IPS DF 6.9 (cell line): ENCODE measurements around the gene CRB2.

Experiments
- DNase-seq: peaks from one replicate; pipeline ENCODE4 v3.0.0-alpha.2; 2013; ENCODE audit warnings: low read depth, low spot score
- H3K27ac ChIP-seq: one replicate; pipeline ENCODE4 v1.5.1; 2013; ENCODE audit warnings: low read length, control low read depth
- H3K27me3 ChIP-seq: 2 replicates; pipeline ENCODE4 v1.6.1; 2013; ENCODE audit warnings: mild to moderate bottlenecking, low read length; ENCODE audit not compliant: control insufficient read depth, insufficient read depth
- H3K36me3 ChIP-seq: 2 replicates; pipeline ENCODE4 v1.6.1; 2013; ENCODE audit warnings: low read length; ENCODE audit not compliant: control insufficient read depth, insufficient read depth
- H3K4me1 ChIP-seq: 2 replicates; pipeline ENCODE4 v1.6.1; 2013; ENCODE audit warnings: low read length; ENCODE audit not compliant: control insufficient read depth, insufficient read depth
- H3K4me3 ChIP-seq: 2 replicates; pipeline ENCODE4 v1.5.1; 2013; ENCODE audit warnings: mild to moderate bottlenecking, low read length
- H3K9me3 ChIP-seq: 2 replicates; pipeline ENCODE4 v1.6.1; 2013; ENCODE audit warnings: low read length, inconsistent platforms; ENCODE audit not compliant: control insufficient read depth, insufficient read depth
- WGBS: extraction: QIAGEN DNeasy Blood & Tissue Kit; methylation state at CpG from one replicate; pipeline ENCODE4 v1.1.7; 2013; ENCODE audit warnings: mixed read lengths, missing lambda C conversion rate; ENCODE audit not compliant: insufficient read length, insufficient coverage; 5-methylcytosine and 5-hydroxymethylcytosine counted together

CRB2 gene

GRCh38 chr9:123355761-123356431, at the start of gene CRB2:
TSS of gene CRB2 (plus strand) at chr9:123356197. CDS start at chr9:123356261, 64 bp downstream.
- Histone ChIP-seq H3K36me3 (no peaks in the 10 kb centered on the region), H3K9me3 (no peaks in the 10 kb centered on the region), H3K27ac (no peak within 1 kb of the TSS), H3K4me3 (peak within 1 kb of the TSS; percentile 34; the same call in 1 of the 2 replicates), H3K27me3 (no peaks in the 10 kb centered on the region), H3K4me1 (peaks cover 18% of the 10 kb centered on the region)
- DNase-seq, result no peak
- no CpG with 5 or more reads among the region's 17 CpGs for WGBS

- H3K4me3 ChIP-seq, result no peak overlapping the region
- no peak for DNase-seq
- no peak overlapping the region for H3K27ac ChIP-seq
- H3K9me3 ChIP-seq, result no peaks in the 10 kb centered on the region
- no peaks in the 10 kb centered on the region for H3K27me3 ChIP-seq
- no CpG with 5 or more reads among the region's 1 CpG for WGBS
- no peaks in the 10 kb centered on the region for H3K36me3 ChIP-seq
- peaks cover 3% of the 10 kb centered on the region; the same call in 1 of the 2 replicates for H3K4me1 ChIP-seq
Measured at GRCh38 chr9:123309611-123310010, 46.4 kb upstream of the CRB2 start.

- Histone ChIP-seq H3K4me3 (no peak overlapping the region), H3K36me3 (no peaks in the 10 kb centered on the region), H3K9me3 (no peaks in the 10 kb centered on the region), H3K27me3 (no peaks in the 10 kb centered on the region), H3K27ac (no peak overlapping the region), H3K4me1 (peaks cover 3% of the 10 kb centered on the region; the same call in 1 of the 2 replicates)
- no CpG with 5 or more reads among the region's 4 CpGs for WGBS
- DNase-seq, result no peak
Measured at GRCh38 chr9:123310551-123311249, 45.3 kb upstream of the CRB2 start.

- H3K27me3 ChIP-seq, result no peaks in the 10 kb centered on the region
- WGBS, result no CpG with 5 or more reads among the region's 9 CpGs
- peaks cover 3% of the 10 kb centered on the region; the same call in 1 of the 2 replicates for H3K4me1 ChIP-seq
- H3K27ac ChIP-seq, result no peak overlapping the region
- H3K9me3 ChIP-seq, result no peaks in the 10 kb centered on the region
- DNase-seq, result no peak
- no peak overlapping the region for H3K4me3 ChIP-seq
- no peaks in the 10 kb centered on the region for H3K36me3 ChIP-seq
Measured at GRCh38 chr9:123311250-123311752, 44.7 kb upstream of the CRB2 start.

- Histone ChIP-seq H3K27ac (no peak overlapping the region), H3K4me3 (no peak overlapping the region), H3K9me3 (no peaks in the 10 kb centered on the region), H3K4me1 (peaks cover 3% of the 10 kb centered on the region; the same call in 1 of the 2 replicates), H3K36me3 (no peaks in the 10 kb centered on the region), H3K27me3 (no peaks in the 10 kb centered on the region)
- no peak for DNase-seq
- no CpG with 5 or more reads among the region's 4 CpGs for WGBS
Measured at GRCh38 chr9:123312306-123312877, 43.6 kb upstream of the CRB2 start.

GRCh38 chr9:123314617-123315016, 41.4 kb upstream of the CRB2 start:
- H3K36me3 ChIP-seq, result no peaks in the 10 kb centered on the region
- DNase-seq, result no peak
- H3K4me1 ChIP-seq, result peaks cover 3% of the 10 kb centered on the region; the same call in 1 of the 2 replicates
- no CpG with 5 or more reads among the region's 6 CpGs for WGBS
- no peaks in the 10 kb centered on the region for H3K9me3 ChIP-seq
- H3K27me3 ChIP-seq, result no peaks in the 10 kb centered on the region
- no peak overlapping the region for H3K4me3 ChIP-seq
- H3K27ac ChIP-seq, result no peak overlapping the region

GRCh38 chr9:123315635-123316034, 40.4 kb upstream of the CRB2 start:
- H3K27ac ChIP-seq, result no peak overlapping the region
- H3K4me3 ChIP-seq, result no peak overlapping the region
- DNase-seq, result no peak
- WGBS, result no CpG with 5 or more reads among the region's 2 CpGs
- peaks cover 3% of the 10 kb centered on the region; the same call in 1 of the 2 replicates for H3K4me1 ChIP-seq
- no peaks in the 10 kb centered on the region for H3K9me3 ChIP-seq
- H3K36me3 ChIP-seq, result no peaks in the 10 kb centered on the region
- no peaks in the 10 kb centered on the region for H3K27me3 ChIP-seq

- H3K27ac ChIP-seq, result no peak overlapping the region
- no peaks in the 10 kb centered on the region for H3K36me3 ChIP-seq
- peaks cover 3% of the 10 kb centered on the region; the same call in 1 of the 2 replicates for H3K4me1 ChIP-seq
- H3K4me3 ChIP-seq, result no peak overlapping the region
- H3K9me3 ChIP-seq, result no peaks in the 10 kb centered on the region
- no peak for DNase-seq
- no peaks in the 10 kb centered on the region for H3K27me3 ChIP-seq
- WGBS, result no CpG with 5 or more reads among the region's 7 CpGs
Measured at GRCh38 chr9:123316053-123316718, 39.8 kb upstream of the CRB2 start.

GRCh38 chr9:123318202-123318601, 37.8 kb upstream of the CRB2 start:
- DNase-seq, result no peak
- H3K27ac ChIP-seq, result no peak overlapping the region
- no CpG with 5 or more reads among the region's 7 CpGs for WGBS

GRCh38 chr9:123318961-123319421, 37.0 kb upstream of the CRB2 start:
- no peaks in the 10 kb centered on the region for H3K36me3 ChIP-seq
- WGBS, result no CpG with 5 or more reads among the region's 7 CpGs
- H3K4me3 ChIP-seq, result no peak overlapping the region
- no peaks in the 10 kb centered on the region for H3K4me1 ChIP-seq
- H3K9me3 ChIP-seq, result no peaks in the 10 kb centered on the region
- no peak overlapping the region for H3K27ac ChIP-seq
- no peaks in the 10 kb centered on the region for H3K27me3 ChIP-seq
- DNase-seq, result no peak

More at GRCh38 chr9:123318202-123318601, 37.8 kb upstream of the CRB2 start:
- Histone ChIP-seq H3K9me3 (no peaks in the 10 kb centered on the region), H3K4me1 (no peaks in the 10 kb centered on the region), H3K4me3 (no peak overlapping the region), H3K27me3 (no peaks in the 10 kb centered on the region), H3K36me3 (no peaks in the 10 kb centered on the region)
